ENCODE results near the gene ST6GALNAC4.
"Not testable (repeated sequence)": the region's sequence is repeated elsewhere in the genome, so short reads cannot be mapped to it uniquely, and the experiment has no call there.

Gene ST6GALNAC4

DNA sequence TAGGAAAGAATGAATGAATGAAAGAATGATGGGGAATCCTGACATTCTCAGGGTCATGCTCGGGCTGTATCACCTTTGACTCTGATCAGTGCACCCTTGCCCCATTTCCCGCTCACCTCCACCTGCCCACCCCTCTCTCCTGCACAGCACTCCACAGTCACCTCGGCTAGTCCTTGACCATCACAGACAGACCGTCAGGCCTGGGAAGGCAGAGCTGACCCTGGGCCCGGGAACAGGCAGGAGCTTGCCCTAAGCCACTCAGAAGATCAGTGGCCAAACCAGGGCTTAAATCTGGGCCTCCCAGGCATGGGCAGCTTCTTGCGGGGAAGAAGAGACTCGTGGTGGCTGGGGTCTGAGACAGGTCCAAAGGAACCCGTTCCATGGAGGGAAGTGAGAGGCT, 21.0 kb downstream of the ST6GALNAC4 start:
- no peak for DNase-seq (ENCODE audit: low read depth in 3 of 3, low spot score in 1 of 3)

DNA sequence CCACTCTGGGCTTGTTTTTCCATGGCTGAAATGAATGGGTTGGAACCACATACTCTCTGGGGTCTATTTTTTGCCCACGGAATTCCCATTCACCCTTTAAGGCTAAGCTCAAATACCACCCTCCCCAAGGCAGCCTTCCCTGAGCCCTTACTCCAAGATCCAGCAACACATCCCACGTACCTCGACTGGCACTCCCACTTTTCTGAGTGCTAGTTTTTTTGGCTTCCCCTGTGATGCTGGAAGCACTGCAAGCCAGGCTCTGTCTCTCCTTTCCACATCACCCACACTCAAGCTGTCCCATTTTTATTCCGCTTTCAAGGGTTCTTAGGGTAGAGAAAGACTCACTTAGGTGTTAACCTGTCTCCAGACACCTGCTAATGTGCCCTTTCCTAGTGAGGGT, 23.4 kb downstream of the ST6GALNAC4 start:
- no peak for DNase-seq (ENCODE audit: low read depth in 3 of 3, low spot score in 1 of 3)

DNA sequence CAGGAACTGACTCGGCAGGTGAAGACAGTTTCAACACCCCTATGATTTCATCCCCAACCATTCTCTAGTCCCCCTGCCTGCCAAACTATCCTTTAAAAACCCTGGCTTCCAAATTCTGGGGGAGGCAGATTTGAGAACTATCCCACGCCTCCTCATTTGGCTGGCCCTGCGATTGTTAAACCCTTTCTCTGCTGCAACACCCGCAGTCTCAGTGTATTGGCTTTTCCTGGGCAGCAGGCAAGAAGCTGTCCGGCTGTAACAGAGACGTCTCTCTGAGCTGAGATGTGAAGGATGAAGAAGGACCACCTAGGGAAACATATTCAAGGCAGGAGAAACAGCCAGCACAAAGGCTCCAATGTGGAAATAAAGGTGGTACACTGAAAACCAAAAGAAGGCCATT, 24.0 kb downstream of the ST6GALNAC4 start:
- no peak for DNase-seq (ENCODE audit: low read depth in 3 of 3, low spot score in 1 of 3)

DNA sequence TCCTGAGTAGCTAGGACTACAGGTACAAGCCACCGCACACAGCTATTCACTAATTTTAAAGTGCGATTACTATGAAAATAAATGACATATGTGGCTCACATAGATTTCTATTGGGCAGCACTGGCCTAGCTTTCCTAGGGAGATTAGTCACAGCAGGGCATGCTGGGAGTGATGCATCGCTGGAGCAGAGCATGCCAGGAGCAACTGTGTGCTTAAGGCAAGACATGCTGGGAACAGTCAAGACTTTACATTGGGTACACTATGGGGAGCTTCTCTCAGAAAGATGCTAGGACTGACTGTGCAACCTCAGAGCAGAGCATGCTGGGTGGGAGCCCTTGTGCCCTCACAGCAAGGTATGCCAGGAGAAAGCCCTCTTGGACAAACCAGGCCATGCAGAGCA, 26.8 kb downstream of the ST6GALNAC4 start:
- DNase-seq (ENCODE audit: low read depth in 3 of 3, low spot score in 1 of 3): no peak

DNA sequence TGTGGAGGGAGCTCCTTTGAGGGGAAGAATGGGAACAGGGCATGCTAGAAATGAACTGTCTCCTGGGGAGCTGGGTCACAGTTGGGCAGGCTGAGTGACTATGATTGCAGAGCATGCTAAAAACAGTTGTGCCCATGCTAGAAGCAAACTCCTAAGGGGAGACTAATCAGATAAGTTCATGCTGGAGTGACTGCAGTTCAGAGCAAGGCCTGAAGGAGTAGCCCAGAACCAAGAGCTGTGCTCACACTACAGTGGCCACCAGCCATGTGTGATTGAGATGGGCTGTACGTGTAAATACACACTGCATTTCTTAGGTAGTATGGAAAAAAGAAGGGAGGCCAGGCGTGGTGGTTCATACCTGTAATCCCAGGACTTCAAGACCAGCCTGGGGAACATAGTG, 29.0 kb downstream of the ST6GALNAC4 start:
- no peak for DNase-seq (ENCODE audit: low read depth in 3 of 3, low spot score in 1 of 3)

DNA sequence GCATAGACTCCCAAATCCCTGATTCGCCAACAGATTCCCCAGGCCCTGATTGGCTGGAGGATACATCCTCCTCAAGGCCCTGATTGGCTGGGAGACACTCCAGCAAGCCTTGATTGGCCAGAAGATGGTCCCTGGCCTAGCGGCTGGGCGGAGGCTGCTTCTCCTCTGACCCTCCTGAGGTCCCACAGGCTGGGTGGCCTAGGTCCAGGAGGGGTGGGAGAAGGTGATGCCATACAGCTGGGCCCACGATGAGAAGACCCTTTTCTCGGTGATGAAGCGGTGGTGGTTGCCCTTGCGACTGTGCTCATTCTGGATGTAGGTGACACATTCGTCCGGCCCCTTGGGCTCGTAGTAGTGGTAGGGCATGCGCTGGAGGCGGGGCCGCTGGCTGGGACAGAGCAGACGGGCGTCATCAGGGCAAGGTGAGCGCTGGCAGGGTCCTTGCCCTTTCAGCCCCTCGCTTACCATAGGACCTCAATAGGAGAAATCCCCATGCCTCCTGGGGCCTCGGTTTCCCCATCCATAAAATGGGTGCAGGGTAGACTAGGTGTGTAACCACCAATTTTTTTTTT, 30.4 kb downstream of the ST6GALNAC4 start:
- no peak for DNase-seq (ENCODE audit: low read depth in 3 of 3, low spot score in 1 of 3)

DNA sequence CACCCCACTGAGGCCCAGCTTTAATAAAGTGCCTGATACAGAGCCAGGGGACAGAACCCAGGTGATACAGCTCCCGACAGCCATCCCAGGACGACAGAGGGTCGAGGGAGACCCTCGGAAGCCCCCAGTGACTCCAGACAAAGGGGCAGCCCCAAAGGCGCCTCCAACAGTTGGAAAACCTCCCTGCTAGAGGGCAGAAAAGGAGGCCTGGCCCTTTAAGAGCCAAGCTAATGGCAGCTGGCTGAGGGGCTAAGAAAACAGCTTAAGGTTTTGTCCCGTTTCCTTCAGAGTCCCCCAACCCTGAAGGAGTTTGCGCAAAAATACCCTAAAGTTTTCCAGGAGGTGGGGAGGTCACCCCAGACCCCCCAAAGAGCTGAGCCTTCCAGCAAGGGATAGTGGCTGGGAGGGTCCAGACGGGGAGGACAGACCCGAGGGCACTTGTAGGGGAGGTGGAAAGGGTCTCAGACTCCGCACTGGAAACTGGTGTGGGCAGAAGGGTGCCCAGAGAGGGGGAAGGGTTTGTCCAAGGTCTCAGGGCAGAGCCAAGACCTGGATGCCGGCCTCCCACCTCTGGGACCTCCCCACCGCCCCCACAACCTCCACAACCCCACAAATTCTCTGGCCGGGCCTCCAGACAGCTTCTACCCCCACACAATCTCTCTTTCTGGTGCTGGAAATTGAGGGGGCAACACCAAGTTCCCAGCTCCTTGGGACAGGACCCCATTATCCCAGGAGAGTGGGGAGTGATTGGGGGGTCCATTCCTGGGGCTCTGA, 31.1 kb downstream of the ST6GALNAC4 start:
- no peak for DNase-seq (ENCODE audit: low read depth in 3 of 3, low spot score in 1 of 3)

DNA sequence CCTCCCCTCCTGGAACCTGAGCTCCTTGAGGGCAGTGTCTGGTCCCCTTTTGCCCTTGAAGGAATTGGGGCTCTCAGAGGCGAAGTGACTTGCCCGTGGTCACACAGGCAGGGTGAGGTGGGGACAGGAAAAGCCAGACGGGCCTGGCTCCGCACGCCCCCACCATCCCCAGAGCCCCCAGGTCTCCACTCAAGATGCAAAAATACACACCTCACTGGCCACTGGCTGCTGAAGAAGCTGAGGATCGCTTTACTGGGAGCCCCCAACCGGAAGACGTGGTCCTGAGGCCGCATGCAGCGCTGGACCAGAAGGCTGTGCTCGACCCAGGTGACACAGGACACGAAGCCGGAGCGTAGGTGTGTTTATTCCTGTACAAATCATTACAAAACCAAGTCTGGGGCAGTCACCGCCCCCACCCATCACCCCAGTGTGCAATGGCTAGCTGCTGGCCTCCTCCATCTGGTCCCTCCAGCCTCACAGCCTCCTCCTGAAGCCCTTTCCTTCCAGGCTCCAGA, 31.8 kb downstream of the ST6GALNAC4 start:
- DNase-seq (ENCODE audit: low read depth in 3 of 3, low spot score in 1 of 3): no peak

DNA sequence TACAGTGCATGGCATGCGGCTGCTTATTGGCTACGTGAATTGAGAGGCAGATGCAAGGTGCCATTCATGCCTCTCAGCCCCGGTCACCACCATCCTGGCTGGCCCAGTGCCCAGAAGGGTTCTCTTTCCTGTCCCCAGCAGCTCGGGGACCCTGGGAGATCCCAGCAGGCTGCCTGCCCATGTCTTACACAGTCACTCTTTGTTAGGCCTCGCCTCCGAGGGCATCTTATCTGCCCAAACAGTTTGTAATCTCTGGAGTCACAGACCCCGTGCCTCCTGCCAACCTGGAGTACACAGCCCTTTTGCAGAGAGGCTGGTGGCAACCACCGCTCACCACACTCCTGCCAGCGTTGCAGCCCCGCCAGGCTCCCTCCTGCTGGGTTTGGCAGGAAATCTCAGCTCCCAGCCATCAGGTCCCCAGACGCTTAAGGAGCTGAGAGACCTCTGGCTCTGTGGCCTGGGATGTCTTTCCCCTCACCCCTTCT, 32.4 kb downstream of the ST6GALNAC4 start:
- no peak for DNase-seq (ENCODE audit: low read depth in 3 of 3, low spot score in 1 of 3)

DNA sequence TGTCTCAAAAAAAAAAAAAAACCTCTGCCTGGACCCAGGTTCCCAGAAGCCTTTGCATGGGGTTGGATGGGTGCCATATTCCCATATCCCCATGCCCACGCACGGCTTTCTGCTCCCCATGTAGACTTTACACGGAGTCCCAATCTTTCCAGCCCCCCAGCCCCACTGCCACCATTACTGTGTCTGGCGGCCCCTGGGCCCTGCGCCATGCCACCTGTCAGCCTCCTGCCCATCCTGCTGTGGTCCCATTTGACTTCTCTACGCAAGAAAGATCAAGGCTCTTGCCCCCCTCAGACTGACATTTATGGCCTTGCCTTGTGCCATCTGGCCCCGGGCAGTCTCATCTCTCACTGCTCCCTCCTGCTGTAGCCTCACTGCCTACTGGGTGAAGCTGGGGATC, 32.9 kb downstream of the ST6GALNAC4 start:
- no peak for DNase-seq (ENCODE audit: low read depth in 3 of 3, low spot score in 1 of 3)

DNA sequence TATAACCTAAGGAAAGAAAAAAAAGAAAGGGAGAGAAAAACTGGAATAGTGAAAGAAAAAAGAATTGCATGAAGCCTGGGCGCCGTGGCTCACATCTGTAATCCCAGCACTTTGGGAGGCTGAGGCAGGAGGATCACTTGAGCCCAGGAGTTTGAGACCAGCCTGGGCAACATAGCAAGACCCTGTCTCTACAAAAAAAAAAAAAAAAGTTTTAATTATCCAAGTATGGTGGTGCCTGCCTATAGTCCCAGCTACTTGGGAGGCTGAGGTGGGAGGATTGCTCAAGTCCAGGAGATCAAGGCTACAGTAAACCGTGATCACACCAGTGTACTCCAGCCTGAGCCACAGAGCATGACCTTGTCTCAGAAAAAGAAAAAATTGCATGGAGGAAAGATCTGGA, 35.1 kb downstream of the ST6GALNAC4 start:
- DNase-seq (ENCODE audit: low read depth in 3 of 3, low spot score in 1 of 3): not testable (repeated sequence)

DNA sequence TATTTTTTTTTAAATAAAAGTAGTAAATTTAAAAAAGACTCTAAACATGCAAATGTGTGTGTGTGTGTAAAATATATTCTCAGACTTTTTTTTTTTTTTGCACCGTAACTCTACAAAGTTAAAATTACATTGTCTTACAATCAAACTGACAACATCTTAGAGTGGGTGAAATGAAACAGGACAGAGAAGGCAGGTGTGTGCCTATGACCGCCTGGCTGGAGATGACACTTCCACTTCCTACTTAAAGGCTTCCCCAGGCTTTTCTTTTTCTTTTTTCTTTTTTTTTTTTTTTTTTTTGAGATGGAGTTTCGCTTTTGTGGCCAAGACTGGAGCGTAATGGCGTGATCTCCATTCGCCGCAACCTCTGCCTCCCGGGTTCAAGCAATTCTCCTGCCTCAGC, 36.7 kb downstream of the ST6GALNAC4 start:
- DNase-seq (ENCODE audit: low read depth in 3 of 3, low spot score in 1 of 3): no peak

DNA sequence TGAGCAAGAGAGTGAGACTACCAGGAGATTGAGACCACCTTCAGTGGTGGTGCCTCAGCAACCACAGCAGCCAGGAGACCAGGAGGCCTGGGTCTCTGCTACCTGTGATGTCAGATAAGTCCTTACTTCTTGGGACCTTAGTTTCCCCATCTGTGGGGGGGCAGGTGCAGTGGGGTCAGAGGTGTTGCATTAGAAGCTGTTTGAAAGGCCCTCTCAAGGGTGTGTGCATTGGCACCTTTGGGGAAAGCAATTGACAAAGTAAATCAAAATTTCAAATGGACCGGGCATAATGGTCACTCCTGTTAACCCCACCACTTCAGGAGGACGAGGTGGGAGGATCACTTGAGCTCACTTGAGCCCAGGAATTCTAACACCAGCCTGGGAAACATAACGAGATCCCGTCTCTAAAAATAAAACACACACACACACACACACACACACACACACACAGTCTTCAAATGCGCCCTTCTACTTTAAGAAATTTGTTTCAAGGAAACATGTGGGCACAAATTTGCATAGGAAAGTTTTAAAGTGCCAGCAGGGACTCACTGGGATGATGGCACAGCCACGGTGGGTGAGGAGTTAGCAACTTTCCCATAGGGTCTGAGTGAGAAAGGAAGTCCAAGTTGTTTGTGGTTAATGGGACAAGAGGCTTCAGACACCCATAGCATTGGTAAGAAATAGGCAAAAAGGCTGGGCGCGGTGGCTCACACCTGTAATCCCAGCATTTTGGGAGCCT, 38.0 kb downstream of the ST6GALNAC4 start:
- DNase-seq (ENCODE audit: low read depth in 3 of 3, low spot score in 1 of 3): no peak

DNA sequence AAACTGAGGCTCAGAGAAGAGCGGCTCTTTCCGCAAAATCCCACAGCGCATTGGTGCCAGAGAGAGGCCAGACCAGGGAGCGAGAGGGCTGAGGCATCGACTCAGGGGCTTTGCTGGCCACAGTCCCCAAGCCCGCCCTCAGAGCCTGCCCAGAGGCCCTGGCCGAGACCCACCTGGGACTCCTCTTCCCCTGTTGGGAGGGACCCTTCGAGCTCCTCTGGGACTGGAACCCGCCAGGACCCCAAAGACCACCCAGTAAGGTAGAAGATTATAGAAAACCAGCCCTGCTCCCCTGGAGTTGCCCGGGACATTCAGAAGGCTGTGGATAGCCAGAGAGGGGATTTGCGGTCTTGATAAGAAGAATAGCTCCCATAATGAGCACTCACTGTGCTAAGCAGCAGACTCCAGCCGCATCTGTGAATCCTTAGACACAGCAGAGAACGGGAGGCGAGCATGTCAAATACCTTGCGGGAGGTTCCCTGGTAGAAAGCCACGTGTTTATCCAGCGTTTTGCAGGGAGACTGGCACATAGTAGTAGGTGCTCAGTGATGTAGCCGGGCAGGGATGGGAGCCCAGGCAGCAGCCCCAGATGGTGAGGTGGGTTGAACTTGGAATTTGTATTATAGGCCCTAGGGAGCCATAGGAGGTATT, 38.7 kb downstream of the ST6GALNAC4 start:
- DNase-seq (ENCODE audit: low read depth in 3 of 3, low spot score in 1 of 3): no peak

DNA sequence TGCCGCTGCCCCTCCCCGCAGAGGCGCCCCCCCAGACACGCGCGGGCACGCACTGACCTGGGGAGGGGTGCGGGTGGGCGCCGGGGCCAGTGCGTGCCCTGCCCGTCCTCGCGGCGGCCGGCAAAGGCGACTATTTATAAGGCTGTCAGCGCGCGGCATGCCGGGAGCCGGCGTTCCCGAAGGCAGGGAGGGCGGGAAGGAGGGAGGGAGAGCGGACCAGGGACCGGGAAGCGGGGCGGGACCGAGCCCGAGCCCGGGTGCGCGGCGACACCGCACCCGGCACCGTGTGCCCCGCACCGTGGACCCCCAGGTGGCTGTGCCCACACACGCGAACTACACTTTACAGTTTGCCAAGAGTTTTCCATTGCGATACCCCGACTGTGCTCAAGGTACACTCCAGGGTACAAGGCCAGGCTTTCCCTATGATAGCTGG, 39.3 kb downstream of the ST6GALNAC4 start, which contains the start of gene AK1:
Gene AK1 (minus strand): TSS at position 110 of the 433 bp plus-strand sequence. CDS start 3,058 bp downstream, outside the sequence.
- no peak for DNase-seq (ENCODE audit: low read depth in 3 of 3, low spot score in 1 of 3)

DNA sequence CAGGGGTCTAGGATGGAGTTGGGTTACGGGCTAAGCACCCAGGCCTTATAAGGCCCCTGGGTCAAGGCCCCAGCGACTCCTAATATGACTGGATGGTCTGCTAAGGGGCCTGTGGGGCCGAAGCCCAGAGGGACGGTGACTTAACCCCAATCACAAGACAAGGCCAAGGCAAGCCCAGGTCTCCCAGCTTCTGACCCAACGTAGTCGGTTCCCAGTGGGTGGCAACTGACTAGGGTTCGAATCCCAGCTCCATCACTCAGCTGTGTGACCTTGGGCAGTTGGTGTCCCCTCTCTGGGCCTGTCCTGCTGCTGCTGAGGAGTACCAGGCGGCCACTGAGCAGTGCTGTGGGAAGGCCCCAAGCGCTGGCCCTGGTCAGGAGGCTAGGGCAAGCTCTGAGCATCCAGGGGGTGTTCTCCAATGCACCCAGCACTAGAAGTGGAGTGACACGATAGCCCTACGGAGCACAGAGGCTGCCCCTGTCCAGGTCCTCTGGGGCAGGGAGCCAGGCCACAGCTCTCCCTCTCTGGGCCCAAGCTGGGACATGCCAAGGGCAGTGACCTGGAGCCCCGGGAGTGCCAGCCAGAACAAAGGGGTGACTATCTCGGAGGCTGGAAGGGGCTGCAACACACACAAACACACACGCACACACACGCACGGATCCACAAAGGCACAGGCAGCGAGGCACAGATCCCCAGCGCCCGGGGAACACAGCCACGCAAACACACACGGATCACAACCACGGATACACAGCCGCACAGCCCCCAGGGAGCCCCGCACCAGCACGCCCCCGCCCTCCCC, 39.9 kb downstream of the ST6GALNAC4 start:
- DNase-seq (ENCODE audit: low read depth in 3 of 3, low spot score in 1 of 3): no peak

DNA sequence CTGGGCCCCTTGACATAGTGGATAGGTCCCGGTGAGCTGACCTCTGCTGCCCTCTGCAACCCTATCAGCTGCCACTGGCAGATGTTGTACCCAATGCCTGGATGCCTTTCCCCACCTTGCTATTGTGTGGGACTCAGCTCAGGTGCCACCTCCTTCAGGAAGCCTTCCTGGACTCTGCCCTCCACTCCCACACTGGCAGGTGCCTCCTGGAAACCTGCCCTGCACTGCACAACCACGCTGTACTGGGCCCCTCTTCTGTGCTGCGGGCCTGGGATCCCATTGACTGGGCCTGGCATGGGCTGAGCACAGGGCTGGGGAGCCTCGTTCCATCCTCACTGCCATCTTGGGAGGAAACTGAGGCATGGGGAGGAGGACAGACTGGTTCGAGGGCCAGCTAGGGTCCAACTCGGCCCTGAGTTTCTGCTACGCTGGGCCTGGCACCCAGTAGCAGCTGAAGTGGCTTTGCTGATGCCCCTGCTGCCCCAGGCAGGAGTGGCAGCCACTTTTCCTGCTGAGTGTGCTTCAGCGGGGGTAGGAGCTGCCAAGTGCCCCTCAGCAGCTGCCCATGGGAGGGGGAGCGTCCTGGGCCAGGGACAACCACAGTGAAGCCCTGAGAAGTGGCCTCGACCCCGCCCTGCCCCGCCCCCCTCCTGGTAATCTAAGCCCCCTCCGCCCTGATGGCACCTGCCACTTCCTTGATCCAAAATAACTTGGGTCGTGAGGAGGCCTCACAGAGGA, 40.6 kb downstream of the ST6GALNAC4 start:
- no peak for DNase-seq (ENCODE audit: low read depth in 3 of 3, low spot score in 1 of 3)

DNA sequence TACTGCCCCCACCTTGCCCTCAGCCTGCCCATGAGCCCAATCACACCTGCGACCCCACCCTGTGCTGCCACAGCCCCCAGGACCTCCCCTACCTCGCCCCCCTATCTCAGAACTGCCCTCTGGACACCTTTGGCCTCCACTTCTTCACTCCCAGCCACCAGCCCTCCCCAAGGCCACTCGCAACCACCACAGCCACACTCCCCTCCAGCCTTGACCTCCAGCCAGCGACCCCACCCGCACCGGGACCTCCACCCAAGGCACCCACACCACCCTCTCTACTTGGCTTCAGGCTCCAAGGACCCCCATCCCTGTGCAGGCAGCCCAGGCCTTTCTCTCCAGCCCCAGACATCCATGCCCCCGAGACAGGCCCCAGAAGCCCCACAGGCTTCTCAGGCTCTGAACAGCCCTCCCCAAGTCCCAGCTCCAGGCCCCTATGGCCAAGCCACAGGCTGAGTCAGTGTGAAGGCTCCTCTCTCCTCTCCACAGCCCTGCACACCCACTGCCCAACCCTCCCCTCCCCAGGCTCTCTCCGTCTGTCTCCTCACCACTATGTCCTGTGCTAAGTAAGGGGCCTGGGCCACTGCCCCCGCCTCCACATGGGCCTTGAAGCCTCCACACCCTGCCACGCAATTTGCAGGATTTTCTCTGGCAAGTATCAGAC, 41.4 kb downstream of the ST6GALNAC4 start:
- no peak for DNase-seq (ENCODE audit: low read depth in 3 of 3, low spot score in 1 of 3)
